Embryonic facial prominence (tissue), 1 donor: Measurements from ENCODE around the gene AFF2.

ENCODE experiments used
- DNase-seq: peaks from one replicate; pipeline ENCODE4 v3.0.0-alpha.2; 2016; ENCODE audit errors: extremely low spot score

Gene AFF2

GRCh38 chrX:148582353-148582752 is 81.9 kb downstream of the AFF2 start:
- no peak for DNase-seq

- DNase-seq: no peak
Measured at GRCh38 chrX:148588649-148589310, 88.4 kb downstream of the AFF2 start.

GRCh38 chrX:148592595-148592994 is 92.2 kb downstream of the AFF2 start:
- no peak for DNase-seq

GRCh38 chrX:148593146-148593545 is 92.7 kb downstream of the AFF2 start:
- no peak for DNase-seq

- DNase-seq: no peak
Measured at GRCh38 chrX:148593987-148594386, 93.6 kb downstream of the AFF2 start.

- DNase-seq: no peak
Measured at GRCh38 chrX:148599404-148599803, 99.0 kb downstream of the AFF2 start.

GRCh38 chrX:148600131-148600530 is 99.7 kb downstream of the AFF2 start:
- no peak for DNase-seq

- DNase-seq: no peak
Measured at GRCh38 chrX:148600581-148600980, 100.2 kb downstream of the AFF2 start.

GRCh38 chrX:148601034-148601433 is 100.6 kb downstream of the AFF2 start:
- no peak for DNase-seq

GRCh38 chrX:148609515-148610327 is 109.3 kb downstream of the AFF2 start:
- DNase-seq: no peak

GRCh38 chrX:148610328-148610698 is 109.9 kb downstream of the AFF2 start:
- DNase-seq: no peak

- no peak for DNase-seq
Measured at GRCh38 chrX:148611993-148612392, 111.6 kb downstream of the AFF2 start.

GRCh38 chrX:148612431-148612830 is 112.0 kb downstream of the AFF2 start:
- DNase-seq: no peak

- DNase-seq: no peak
Measured at GRCh38 chrX:148613636-148614035, 113.2 kb downstream of the AFF2 start.

GRCh38 chrX:148615491-148615890 is 115.1 kb downstream of the AFF2 start:
- no peak for DNase-seq

- DNase-seq: no peak
Measured at GRCh38 chrX:148618470-148619445, 118.3 kb downstream of the AFF2 start.

- no peak for DNase-seq
Measured at GRCh38 chrX:148620023-148620422, 119.6 kb downstream of the AFF2 start.

GRCh38 chrX:148624951-148625474 is 124.6 kb downstream of the AFF2 start:
- DNase-seq: no peak

- DNase-seq: no peak
Measured at GRCh38 chrX:148628621-148629020, 128.2 kb downstream of the AFF2 start.

- DNase-seq: no peak
Measured at GRCh38 chrX:148629434-148629833, 129.0 kb downstream of the AFF2 start.

- no peak for DNase-seq
Measured at GRCh38 chrX:148632444-148632843, 132.0 kb downstream of the AFF2 start.
